GM12872 (cell line): ENCODE measurements around the gene MYOM1.

Experiments
- CTCF ChIP-seq: IDR thresholded peaks from 3 replicates; pipeline ENCODE4 v1.5.1; 2011; ENCODE audit warnings: low read depth, mild to moderate bottlenecking, low read length, moderate library complexity; ENCODE audit not compliant: insufficient read depth

The MYOM1 gene

GRCh38 chr18:3032721-3033120 lies 187.0 kb downstream of the MYOM1 start:
- no peak for TF ChIP-seq CTCF

GRCh38 chr18:3029215-3029952 lies 190.4 kb downstream of the MYOM1 start:
- no peak for TF ChIP-seq CTCF

GRCh38 chr18:3027370-3027891 lies 192.3 kb downstream of the MYOM1 start:
- no peak for TF ChIP-seq CTCF

- TF ChIP-seq CTCF: no peak
These were observed 194.2 kb downstream of the MYOM1 start for GRCh38 chr18:3025544-3025943.
